Measurements from ENCODE around the gene AK9. TPM values are rescaled to one million over a fixed set of nuclear protein-coding genes. Genes with fewer than 3 reads are reported as not detected.

Gene AK9
- polyA plus RNA-seq, 3 donors from 2014 or later: 6.3 to 9.2 (median 9.1) TPM

DNA sequence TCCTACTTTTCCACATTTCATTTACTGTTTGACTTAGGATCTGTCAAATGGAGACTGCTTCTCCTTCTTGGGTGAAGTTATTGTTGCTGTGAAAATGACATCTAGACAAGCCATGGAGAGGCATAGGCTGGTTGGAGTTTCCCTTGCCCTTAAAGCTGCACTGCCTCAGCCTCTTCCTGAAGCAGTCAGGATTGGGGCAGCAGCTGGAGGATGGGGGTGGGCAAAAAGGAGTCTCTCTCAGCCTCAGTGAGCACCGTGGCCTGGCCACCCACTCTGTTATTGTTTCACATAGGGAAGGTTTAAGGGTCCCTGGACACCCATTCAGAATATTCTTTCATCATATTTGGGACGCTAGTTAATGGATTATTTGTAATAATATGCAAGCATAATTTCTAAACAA is 200.3 kb downstream of the AK9 start:
- peak overlapping the region in 5 of 6 donors; percentile 27 to 91 (median 86) for H3K27ac Mint-ChIP-seq
- H3K36me3 Mint-ChIP-seq: no peaks in the 10 kb centered on the region
- no peaks in the 10 kb centered on the region for H3K27me3 Mint-ChIP-seq (ENCODE audit: low read depth in 3 of 3)
- H3K9me3 Mint-ChIP-seq: no peaks in the 10 kb centered on the region
- peaks cover 18 to 21% of the 10 kb centered on the region in 2 donors for H3K4me1 Mint-ChIP-seq
- no peak for DNase-seq
- peak overlapping the region in 4 of 5 donors; percentile 25 to 71 (median 51) for H3K4me3 Mint-ChIP-seq

DNA sequence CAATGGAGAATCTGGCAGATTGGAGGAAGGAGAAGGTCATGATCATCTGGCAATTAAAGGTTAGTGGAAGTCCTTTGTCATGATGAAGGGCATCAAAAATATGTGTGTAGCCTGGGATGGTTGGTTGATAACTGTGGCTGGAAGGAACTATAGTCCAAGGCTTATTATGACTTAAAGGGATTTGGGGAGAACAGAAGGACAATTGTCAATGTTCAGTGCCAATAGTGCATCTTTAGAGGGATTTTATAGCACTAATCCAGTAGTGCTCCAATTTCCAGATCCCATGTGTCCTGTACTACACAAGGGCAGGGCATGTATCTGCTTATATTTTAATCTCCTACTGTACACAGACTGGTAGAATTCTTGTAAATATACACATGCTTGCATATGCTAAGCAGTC is 203.0 kb downstream of the AK9 start:
- H3K27me3 Mint-ChIP-seq (ENCODE audit: low read depth in 3 of 3): peaks cover 3 to 7% (median 3%) of the 10 kb centered on the region in 3 donors
- H3K9me3 Mint-ChIP-seq: no peaks in the 10 kb centered on the region
- H3K4me1 Mint-ChIP-seq: peaks cover 21 to 28% of the 10 kb centered on the region in 2 donors
- no peak for DNase-seq
- H3K27ac Mint-ChIP-seq: no peak overlapping the region
- no peak overlapping the region for H3K4me3 Mint-ChIP-seq
- no peaks in the 10 kb centered on the region for H3K36me3 Mint-ChIP-seq

DNA sequence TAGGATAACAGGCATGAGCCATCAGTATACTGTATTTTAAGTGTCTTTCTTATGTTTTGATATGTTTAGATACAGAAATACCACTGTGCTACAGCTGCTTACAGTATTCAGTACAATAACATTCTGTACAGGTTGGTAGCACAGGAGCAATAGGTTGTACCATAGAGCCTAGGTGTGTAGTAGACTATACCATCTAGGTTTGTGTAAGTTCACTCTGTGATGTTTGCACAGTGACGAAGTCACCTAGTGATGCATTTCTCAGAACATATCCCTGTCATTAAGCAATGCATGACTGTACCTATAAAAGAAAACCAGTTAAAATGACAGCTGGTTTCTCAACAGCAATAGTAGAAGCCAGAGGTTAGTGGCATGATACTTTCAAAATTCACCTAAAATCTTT is 204.9 kb downstream of the AK9 start:
- no peak overlapping the region for H3K4me3 Mint-ChIP-seq
- peaks cover 25 to 35% of the 10 kb centered on the region in 2 donors for H3K4me1 Mint-ChIP-seq
- H3K27me3 Mint-ChIP-seq (ENCODE audit: low read depth in 3 of 3): peaks cover 6 to 11% (median 7%) of the 10 kb centered on the region in 3 donors

DNA sequence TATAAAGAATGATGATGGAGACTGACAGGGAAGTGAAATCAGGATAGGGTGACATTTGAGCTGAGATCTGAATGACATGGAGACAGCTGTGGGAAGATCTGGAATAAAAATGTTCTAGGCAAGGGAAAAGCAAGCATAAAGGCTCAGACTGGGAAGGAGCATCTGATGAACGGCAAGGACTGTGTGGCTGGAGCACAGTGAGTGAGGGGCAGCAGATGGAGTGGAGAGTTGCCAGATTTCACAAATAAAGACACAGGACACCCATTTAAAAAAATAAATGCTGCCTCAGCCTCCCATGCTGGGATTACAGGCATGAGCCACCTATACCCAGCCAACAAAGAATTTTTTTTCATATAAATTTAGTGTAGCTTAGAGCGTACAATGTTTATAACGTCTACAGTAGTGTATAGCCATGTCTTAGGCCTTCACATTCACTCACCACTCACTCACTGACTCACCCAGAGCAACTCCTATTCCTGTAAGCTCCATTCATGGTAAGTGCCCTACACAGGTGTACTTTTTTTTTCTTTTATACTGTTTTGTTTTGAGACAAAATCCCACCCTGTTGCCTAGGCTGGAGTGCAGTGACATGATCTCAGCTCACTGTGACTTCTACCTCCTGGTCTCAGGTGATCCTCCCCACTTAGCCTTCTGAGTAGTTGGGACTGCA is 205.6 kb downstream of the AK9 start:
- peak overlapping the region in 1 of 5 donors; percentile 33 for H3K4me3 Mint-ChIP-seq
- peaks cover 12 to 16% (median 13%) of the 10 kb centered on the region in 3 donors for H3K36me3 Mint-ChIP-seq
- DNase-seq: no peak
- H3K4me1 Mint-ChIP-seq: peaks cover 26 to 35% of the 10 kb centered on the region in 2 donors
- H3K9me3 Mint-ChIP-seq: no peaks in the 10 kb centered on the region
- no peak overlapping the region for H3K27ac Mint-ChIP-seq
- peaks cover 7 to 11% (median 8%) of the 10 kb centered on the region in 3 donors for H3K27me3 Mint-ChIP-seq (ENCODE audit: low read depth in 3 of 3)

More for the DNA sequence above, 204.9 kb downstream of the AK9 start:
- Mint-ChIP-seq H3K27ac (no peak overlapping the region), H3K36me3 (peaks cover 8 to 10% (median 9%) of the 10 kb centered on the region in 3 donors), H3K9me3 (no peaks in the 10 kb centered on the region)
- DNase-seq: no peak

DNA sequence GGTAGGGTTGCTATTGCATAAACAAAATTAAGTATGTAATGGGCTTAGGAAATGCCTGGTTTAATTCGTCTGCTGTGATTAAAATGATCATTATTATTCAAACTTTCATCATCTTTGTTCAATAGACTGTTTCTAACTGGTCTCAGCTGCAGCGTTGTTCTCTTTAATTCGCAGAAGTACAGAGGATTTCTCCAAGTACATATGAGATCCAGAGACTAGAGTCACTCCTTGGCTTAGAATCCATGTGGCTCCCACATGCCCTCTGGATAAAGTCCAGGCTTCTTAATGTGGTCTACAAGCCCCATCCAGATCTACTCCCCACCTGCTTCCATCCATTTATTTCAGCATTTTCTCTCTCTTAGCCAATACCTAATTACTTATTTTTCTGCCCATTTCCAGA is 206.9 kb downstream of the AK9 start:
- Mint-ChIP-seq H3K27ac (peak overlapping the region; percentile 56 to 96 (median 84)), H3K4me1 (peaks cover 34 to 43% of the 10 kb centered on the region in 2 donors), H3K4me3 (peak overlapping the region; percentile 73 to 92 (median 88)), H3K27me3 (ENCODE audit: low read depth in 3 of 3) (peaks cover 7 to 11% (median 8%) of the 10 kb centered on the region in 3 donors), H3K36me3 (peaks cover 18 to 21% (median 21%) of the 10 kb centered on the region in 3 donors), H3K9me3 (no peaks in the 10 kb centered on the region)
- no peak for DNase-seq

DNA sequence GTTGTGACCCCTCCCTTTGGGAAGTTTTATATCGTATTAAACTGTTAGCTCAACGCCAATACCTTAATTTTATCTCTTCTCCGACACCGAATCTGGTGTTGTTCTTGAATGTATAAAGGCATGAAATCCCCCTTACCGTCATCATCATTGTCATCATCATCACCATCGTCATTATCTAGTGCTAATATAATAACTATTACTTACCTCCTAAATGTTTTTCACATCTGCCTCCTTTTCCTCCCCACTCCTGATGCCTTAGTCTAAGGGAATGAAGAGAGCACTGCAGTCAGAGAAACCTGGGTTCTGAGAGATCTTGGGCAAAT is 207.3 kb downstream of the AK9 start:
- peaks cover 22 to 25% (median 23%) of the 10 kb centered on the region in 3 donors for H3K36me3 Mint-ChIP-seq
- peaks cover 7 to 11% (median 8%) of the 10 kb centered on the region in 3 donors for H3K27me3 Mint-ChIP-seq (ENCODE audit: low read depth in 3 of 3)
- peak overlapping the region; percentile 73 to 92 (median 88) for H3K4me3 Mint-ChIP-seq
- DNase-seq: no peak
- H3K27ac Mint-ChIP-seq: peak overlapping the region; percentile 56 to 96 (median 84)
- no peaks in the 10 kb centered on the region for H3K9me3 Mint-ChIP-seq
- peaks cover 38 to 47% of the 10 kb centered on the region in 2 donors for H3K4me1 Mint-ChIP-seq

DNA sequence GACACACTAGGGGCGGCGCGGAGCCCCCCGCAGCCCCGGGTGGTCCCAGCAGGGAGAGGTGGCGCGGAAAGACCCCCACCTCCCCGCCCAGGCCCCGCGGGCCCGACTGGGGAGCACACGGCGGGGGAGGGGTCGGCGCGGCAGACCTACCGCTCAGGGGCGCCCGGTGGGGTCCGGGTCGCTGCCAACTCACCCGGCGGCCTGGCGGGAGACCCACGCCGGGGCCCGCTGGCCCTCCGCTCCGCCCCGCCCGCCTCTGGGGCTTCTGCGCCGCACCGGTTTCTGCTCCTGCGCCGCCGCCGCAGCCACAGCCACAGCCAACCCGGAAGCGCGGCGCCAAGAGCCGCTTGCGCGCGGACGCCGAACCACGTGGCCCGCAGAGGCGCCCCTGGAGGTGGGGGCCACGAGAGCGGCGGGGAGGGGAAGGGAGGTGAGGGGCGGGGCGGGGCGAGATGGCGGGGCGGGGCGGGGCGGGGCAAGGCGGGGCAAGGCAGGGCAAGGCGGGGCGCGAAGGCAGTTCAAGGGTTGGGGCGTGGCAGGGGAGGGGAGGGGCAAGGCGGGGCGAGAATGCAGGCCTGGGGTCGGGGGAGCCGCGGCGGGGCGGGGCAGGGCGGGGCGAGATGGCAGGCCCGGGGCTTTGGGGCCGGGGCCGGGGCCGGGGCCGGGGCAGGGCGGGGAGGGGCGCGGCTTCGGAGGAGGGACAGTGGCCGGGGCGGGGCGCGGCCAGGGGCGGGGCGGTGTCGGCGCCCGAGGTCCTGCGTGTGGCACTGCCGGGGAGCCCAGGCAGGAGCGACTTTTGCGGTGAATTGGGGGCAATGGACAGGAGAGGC is 207.9 kb downstream of the AK9 start, which contains the start of gene ZBTB24:
TSS of gene ZBTB24 (minus strand) at position 315 of the 830 bp plus-strand sequence. CDS start 1,193 bp downstream, outside the sequence.
- Mint-ChIP-seq H3K36me3 (peaks cover 23 to 27% (median 23%) of the 10 kb centered on the region in 3 donors), H3K9me3 (no peaks in the 10 kb centered on the region), H3K27ac (peak within 1 kb of the TSS; percentile 80 to 96 (median 86)), H3K27me3 (ENCODE audit: low read depth in 3 of 3) (peaks cover 7 to 11% (median 8%) of the 10 kb centered on the region in 3 donors), H3K4me3 (peak within 1 kb of the TSS; percentile 91 to 98 (median 92)), H3K4me1 (peaks cover 44 to 53% of the 10 kb centered on the region in 2 donors)
- DNase-seq: peak; percentile 89 to 92 (median 91)

DNA sequence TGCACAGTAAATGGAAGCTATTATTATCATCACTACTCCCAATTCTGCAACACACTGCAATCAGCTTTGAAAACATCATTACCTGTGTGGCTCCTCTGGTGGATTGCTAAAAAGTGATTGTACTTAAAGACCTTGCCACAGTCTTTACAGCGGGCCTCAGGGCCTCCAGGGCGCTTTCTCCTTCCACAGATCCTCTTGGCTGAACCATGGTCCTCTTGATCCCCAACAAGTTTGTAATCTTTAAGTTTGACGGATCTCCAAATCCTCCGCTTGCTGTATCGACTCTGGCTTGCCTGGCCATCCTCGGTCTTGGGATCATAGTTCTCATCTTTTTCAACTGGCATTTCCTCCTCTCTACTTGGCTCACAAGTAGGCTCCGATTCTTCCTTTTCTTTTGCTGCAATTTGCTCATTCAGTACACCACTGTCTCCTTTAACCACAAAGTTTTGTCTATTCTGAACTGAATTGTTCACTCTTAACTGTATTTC is 210.0 kb downstream of the AK9 start:
- peaks cover 7 to 11% (median 8%) of the 10 kb centered on the region in 3 donors for H3K27me3 Mint-ChIP-seq (ENCODE audit: low read depth in 3 of 3)
- peaks cover 25 to 33% (median 29%) of the 10 kb centered on the region in 3 donors for H3K36me3 Mint-ChIP-seq
- peaks cover 59 to 74% of the 10 kb centered on the region in 2 donors for H3K4me1 Mint-ChIP-seq
- no peak for DNase-seq
- peak overlapping the region; percentile 54 to 97 (median 92) for H3K4me3 Mint-ChIP-seq
- H3K9me3 Mint-ChIP-seq: no peaks in the 10 kb centered on the region
- peak overlapping the region in 3 of 6 donors; percentile 9 to 80 (median 73) for H3K27ac Mint-ChIP-seq

DNA sequence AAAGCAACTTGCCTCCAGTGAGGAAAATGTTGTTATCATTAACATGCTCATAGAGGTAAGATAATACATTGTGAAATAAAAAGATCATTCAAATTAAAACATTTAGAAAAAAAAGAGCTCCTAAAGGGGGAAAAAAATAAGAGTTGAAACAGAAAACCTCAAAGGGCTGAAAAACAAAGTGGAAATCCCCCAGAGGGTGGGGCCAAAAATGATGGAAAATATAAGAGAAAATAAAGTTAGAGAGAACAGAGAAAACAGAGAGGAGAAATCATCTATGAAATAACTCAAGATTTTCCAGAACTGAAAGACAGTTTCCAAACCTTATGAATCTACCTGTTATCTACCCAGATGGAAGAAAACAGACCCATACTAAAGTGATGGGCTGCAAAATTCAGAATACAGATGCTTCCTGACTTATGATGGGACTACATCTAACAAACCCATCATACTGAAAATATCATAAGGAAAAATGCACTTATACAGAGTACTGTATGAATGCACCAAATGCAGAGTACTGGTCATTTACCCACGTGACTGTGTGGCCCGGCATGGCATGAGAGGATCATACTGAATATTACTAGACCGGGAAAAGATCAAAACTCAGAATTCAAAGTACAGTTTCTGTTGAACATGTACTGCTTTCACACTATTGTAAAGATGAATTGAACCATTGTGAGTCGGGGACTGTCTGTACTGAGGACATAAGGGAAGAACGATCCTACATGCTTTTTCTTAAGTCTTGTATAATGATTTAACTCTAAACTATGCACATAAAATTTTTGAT is 212.0 kb downstream of the AK9 start:
- Mint-ChIP-seq H3K4me3 (peak overlapping the region; percentile 38 to 74 (median 70)), H3K27me3 (ENCODE audit: low read depth in 3 of 3) (peaks cover 5 to 8% (median 7%) of the 10 kb centered on the region in 3 donors)
- DNase-seq: no peak

DNA sequence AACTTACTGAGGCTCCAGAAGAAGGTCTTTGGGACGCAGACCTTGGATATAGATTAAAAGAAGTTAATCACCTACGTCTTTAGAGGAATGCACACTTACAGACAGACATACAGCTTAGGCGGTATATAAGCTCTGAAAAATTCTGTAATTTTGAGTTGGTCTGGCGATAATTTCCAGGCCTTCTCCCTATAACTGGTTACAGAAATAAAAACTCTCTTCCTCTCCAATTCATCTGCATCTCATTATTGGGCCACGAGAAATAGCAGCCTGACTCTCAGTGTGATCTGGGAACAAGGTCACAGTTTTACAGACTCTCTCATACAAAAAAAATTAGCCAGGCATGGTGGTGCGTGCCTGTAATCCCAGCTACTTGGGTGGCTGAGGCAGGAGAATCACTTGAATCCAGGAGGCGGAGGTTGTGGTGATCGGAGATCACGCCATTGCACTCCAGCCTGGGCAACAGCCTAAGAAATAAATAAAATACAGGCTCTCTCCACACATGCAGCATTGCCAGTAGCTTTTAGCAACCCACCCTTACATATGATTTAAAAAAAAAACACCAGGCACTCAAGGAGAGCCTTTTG is 212.7 kb downstream of the AK9 start:
- H3K4me3 Mint-ChIP-seq: peak overlapping the region; percentile 38 to 74 (median 70)
- peak overlapping the region in 1 of 6 donors; percentile 28 for H3K27ac Mint-ChIP-seq
- no peak for DNase-seq
- peaks cover 4 to 5% (median 5%) of the 10 kb centered on the region in 3 donors for H3K27me3 Mint-ChIP-seq (ENCODE audit: low read depth in 3 of 3)
- no peaks in the 10 kb centered on the region for H3K9me3 Mint-ChIP-seq
- H3K4me1 Mint-ChIP-seq: peaks cover 63 to 83% of the 10 kb centered on the region in 2 donors
- peaks cover 44 to 53% (median 44%) of the 10 kb centered on the region in 3 donors for H3K36me3 Mint-ChIP-seq

More for the DNA sequence above, 212.0 kb downstream of the AK9 start:
- Mint-ChIP-seq H3K9me3 (no peaks in the 10 kb centered on the region), H3K27ac (peak overlapping the region in 4 of 6 donors; percentile 27 to 70 (median 40)), H3K36me3 (peaks cover 40 to 47% (median 41%) of the 10 kb centered on the region in 3 donors), H3K4me1 (peaks cover 65 to 84% of the 10 kb centered on the region in 2 donors)

DNA sequence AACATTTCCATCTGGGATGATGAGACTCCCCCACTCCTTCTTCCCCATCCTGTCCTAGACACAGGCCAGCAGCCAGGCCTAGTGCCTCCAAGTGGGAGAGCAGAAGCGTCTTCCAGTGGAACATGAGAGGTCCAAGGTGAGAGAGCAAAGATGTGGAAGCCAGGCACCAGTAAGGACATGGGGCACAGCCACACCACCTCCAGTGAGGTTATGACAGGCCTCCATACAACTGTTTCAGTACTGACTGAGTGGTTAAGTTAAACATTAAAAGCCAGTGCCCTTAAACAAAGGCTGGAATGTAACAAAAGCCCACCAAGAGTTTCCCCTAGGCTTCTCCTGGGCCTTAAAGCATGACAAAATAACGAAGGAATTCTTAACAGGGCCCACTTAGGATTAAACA is 213.3 kb downstream of the AK9 start:
- H3K36me3 Mint-ChIP-seq: peaks cover 48 to 58% (median 49%) of the 10 kb centered on the region in 3 donors

DNA sequence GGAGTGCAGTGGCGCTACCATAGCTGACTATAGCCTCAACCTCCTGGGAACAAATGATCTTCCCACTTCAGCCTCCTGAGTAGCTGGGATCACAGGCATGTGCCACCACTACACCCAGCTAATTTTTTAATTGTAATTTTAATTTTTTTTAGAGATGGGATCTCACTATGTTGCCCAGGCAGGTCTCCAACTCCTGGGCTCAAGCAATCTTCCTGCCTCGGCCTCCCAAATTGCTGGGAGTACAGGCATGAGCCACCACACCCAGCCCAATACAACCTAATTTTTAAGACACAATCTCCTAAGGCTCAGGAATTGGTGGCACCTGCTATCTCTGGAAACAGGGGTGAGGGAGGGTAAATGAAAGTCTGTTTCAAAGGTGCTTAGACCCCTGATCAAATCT is 213.8 kb downstream of the AK9 start:
- peak overlapping the region in 2 of 5 donors; percentile 24 to 46 for H3K4me3 Mint-ChIP-seq
- H3K4me1 Mint-ChIP-seq: peaks cover 69 to 88% of the 10 kb centered on the region in 2 donors
- no peak for DNase-seq
- peaks cover 52 to 63% (median 54%) of the 10 kb centered on the region in 3 donors for H3K36me3 Mint-ChIP-seq
- no peak overlapping the region for H3K27ac Mint-ChIP-seq
- H3K9me3 Mint-ChIP-seq: no peaks in the 10 kb centered on the region
- peaks cover 0 to 2% (median 1%) of the 10 kb centered on the region in 3 donors for H3K27me3 Mint-ChIP-seq (ENCODE audit: low read depth in 3 of 3)

More for the DNA sequence above, 213.3 kb downstream of the AK9 start:
- Mint-ChIP-seq H3K9me3 (no peaks in the 10 kb centered on the region), H3K27me3 (ENCODE audit: low read depth in 3 of 3) (peaks cover 4 to 5% (median 5%) of the 10 kb centered on the region in 3 donors), H3K4me1 (peaks cover 67 to 88% of the 10 kb centered on the region in 2 donors), H3K4me3 (peak overlapping the region in 4 of 5 donors; percentile 24 to 46 (median 38)), H3K27ac (peak overlapping the region in 2 of 6 donors; percentile 43 to 49)
- no peak for DNase-seq

Data from immature natural killer cell (primary cell).